Measurements from ENCODE around the gene XPR1. TPM values are rescaled to one million over a fixed set of nuclear protein-coding genes. Genes with fewer than 3 reads are reported as not detected.

The XPR1 gene
- total and polyA plus RNA-seq, 9 donors, result 6.5 to 12.4 (median 9.1) TPM

DNA sequence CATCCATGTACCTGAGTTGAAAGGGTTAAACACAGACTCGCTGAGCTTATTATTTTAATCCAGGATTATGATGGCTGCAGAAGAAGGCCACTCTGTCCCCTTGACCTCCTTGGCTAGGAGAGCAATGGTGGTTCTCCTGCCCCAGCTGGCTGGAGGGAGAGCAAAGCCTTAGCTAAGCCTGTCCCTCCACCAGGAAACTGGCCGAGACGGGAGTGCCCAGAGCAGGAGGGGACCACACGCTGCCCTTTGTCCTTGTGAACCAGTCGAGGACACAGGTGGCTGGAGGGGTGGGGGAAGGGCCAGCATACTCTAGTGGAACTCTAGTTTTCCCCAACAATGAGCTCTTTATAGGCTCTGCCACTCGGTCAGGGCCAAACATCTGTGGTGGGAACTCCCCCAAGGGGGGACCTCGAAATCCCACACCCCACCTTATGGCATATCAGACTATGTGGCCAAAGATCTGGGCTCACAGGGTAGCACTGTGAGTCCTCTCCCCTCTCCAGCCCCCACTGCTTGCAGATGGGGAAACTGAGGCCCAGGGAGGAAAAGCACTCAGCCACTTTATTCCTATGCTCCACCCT is 293.7 kb downstream of the XPR1 start:
- 10% methylated on average over 2 of the region's 7 CpGs for WGBS (ENCODE audit: insufficient coverage)
- Histone ChIP-seq H3K36me3 (ENCODE audit: control insufficient read depth, insufficient read depth, low read length) (peaks cover 25% of the 10 kb centered on the region), H3K4me1 (ENCODE audit: control insufficient read depth, insufficient read depth, low read length) (peaks cover 87% of the 10 kb centered on the region), H3K27ac (ENCODE audit: low read length) (peak overlapping the region; percentile 89), H3K27me3 (ENCODE audit: control insufficient read depth, insufficient read depth, low read length) (no peaks in the 10 kb centered on the region), H3K9me3 (replicated peaks; ENCODE audit: control insufficient read depth, low read depth, low read length) (no peaks in the 10 kb centered on the region), H3K4me3 (ENCODE audit: low read length) (no peak overlapping the region)
- DNase-seq, result peak; percentile 64

DNA sequence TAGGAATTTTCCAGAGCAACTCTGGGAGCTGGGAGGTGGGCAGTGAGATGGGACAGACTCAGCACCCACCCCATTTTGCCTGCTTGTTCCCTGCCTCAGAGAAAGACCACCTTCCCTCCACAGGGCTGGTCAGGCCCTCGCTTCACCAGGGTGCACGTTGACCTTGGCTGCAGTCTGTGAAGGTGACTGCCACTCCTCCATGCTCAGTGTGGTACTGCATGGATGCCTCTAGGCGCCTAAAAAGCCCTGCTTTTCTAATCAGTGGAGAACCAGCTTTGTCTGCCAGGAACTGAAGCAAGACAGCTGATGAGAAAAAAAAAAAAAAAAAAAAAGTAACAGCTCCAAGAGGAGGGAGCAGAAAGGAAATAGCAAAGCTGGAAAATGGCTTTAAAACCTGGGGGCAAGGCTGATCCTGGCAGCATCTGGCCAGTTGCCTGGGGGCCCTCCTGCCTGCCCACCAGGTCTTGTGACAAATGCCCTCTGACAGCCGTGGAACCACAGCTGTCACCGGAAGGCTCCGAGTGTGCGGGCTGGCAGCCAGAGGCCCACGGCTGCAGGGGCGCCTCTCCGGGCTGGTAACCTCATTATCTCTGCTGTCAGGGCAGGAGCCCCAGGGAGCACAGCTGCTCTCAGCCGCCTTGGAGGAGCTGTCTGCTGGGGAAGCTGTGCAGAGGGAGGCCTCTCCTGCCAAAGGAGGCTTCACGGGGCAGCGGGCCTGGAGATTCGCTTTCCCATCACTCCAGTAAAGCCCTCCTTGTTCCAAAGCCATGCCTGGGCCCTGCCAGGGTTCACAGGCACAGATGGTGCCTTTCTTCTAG is 294.6 kb downstream of the XPR1 start:
- Histone ChIP-seq H3K4me1 (ENCODE audit: control insufficient read depth, insufficient read depth, low read length) (peaks cover 96% of the 10 kb centered on the region), H3K9me3 (replicated peaks; ENCODE audit: control insufficient read depth, low read depth, low read length) (no peaks in the 10 kb centered on the region), H3K4me3 (ENCODE audit: low read length) (no peak overlapping the region), H3K36me3 (ENCODE audit: control insufficient read depth, insufficient read depth, low read length) (peaks cover 22% of the 10 kb centered on the region), H3K27ac (ENCODE audit: low read length) (peak overlapping the region; percentile 89), H3K27me3 (ENCODE audit: control insufficient read depth, insufficient read depth, low read length) (no peaks in the 10 kb centered on the region)
- DNase-seq, result peak; percentile 96
- 0% methylated on average over 6 of the region's 14 CpGs for WGBS (ENCODE audit: insufficient coverage)

DNA sequence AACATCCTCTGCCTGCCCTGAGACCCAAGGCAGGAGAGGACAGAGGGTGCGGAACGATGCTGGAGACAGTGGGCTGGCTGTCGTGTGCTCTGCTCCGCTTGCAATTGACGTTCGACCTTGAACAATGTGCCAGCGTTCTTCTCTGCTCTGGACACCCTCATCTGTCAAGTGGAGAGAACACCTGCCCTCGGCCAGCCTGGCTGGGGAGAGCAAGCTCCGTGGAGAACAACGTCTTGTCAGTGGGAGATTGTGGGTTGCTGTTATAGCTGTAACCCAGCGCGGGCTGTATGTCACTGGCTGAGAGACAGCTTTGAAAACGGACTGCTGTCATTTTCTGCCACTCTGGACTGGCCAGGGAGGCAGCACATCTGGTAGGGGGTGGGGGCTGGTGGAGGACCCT is 295.5 kb downstream of the XPR1 start:
- no peaks in the 10 kb centered on the region for H3K27me3 ChIP-seq (ENCODE audit: control insufficient read depth, insufficient read depth, low read length)
- H3K36me3 ChIP-seq (ENCODE audit: control insufficient read depth, insufficient read depth, low read length), result peaks cover 14% of the 10 kb centered on the region
- peaks cover 94% of the 10 kb centered on the region for H3K4me1 ChIP-seq (ENCODE audit: control insufficient read depth, insufficient read depth, low read length)
- H3K9me3 ChIP-seq (replicated peaks; ENCODE audit: control insufficient read depth, low read depth, low read length), result no peaks in the 10 kb centered on the region
- 31% methylated on average over 12 of the region's 13 CpGs for WGBS (ENCODE audit: insufficient coverage)
- H3K4me3 ChIP-seq (ENCODE audit: low read length), result no peak overlapping the region
- peak overlapping the region; percentile 89 for H3K27ac ChIP-seq (ENCODE audit: low read length)
- peak; percentile 46 for DNase-seq

DNA sequence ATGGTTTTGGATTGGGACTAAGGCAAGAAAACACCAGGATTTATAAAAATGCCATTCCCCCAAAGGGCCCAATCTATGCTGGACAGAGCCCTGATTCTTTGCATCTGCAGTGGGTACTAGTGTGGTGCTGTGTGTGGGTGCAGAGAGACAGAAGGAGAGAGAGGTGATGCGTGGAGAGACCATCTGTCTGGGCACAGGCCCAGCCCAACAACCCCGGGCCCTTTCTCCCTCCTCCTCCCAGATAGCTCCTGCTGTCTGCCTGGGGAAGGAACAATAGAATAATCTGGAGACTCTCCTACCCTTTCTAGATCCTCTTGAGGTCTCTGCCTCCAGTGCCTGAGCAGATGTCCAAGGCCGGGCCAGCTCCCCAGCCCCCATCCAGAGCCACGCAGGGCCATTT is 296.0 kb downstream of the XPR1 start:
- Histone ChIP-seq H3K4me1 (ENCODE audit: control insufficient read depth, insufficient read depth, low read length) (peaks cover 90% of the 10 kb centered on the region), H3K4me3 (ENCODE audit: low read length) (no peak overlapping the region), H3K9me3 (replicated peaks; ENCODE audit: control insufficient read depth, low read depth, low read length) (no peaks in the 10 kb centered on the region), H3K36me3 (ENCODE audit: control insufficient read depth, insufficient read depth, low read length) (peaks cover 15% of the 10 kb centered on the region), H3K27ac (ENCODE audit: low read length) (peak overlapping the region; percentile 89), H3K27me3 (ENCODE audit: control insufficient read depth, insufficient read depth, low read length) (no peaks in the 10 kb centered on the region)
- DNase-seq, result peak; percentile 72
- 20% methylated on average over 1 of the region's 4 CpGs for WGBS (ENCODE audit: insufficient coverage)

DNA sequence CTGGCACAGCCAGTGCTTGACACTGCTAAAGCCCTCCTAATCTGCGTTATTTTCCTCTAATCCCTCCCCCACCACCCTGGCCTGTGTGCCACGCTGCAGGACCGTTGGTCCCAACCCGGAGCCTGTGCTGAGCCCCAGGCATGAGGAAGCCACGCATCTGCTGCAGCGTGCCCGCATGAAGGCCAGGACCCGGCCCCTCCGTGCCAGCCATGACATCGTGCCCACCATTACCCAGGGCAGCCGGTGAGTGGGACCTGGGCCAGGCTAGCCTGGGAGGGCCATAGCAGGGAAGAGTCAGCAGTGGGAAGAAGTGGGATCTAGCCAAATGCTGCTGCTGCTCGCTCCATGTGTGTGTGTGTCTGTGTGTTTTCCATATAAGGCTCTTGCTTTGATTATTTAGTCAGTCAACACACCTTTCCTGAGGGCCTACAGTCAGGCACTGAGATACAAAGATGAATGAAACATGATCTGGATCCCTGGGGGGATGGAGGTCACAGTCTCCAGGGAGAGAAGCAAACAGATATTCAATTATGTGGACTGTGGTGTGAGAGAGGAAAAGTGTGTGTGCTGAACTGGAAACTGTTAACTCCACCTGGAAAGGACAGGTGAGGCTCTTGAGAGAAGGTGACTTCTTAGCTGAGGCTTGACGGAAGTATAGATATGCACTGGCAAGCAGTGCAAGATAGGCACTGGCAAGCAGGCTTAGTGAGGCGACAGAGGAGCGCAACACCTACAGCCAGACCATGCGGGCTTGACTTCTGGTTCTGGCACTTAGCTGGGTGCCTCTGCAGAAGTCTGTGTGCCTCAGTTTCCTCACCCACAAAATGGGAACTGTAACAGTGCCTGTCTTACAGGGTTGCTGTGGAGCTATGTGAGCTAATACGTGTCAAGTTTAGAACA is 296.8 kb downstream of the XPR1 start:
- DNase-seq, result peak; percentile 66
- H3K9me3 ChIP-seq (replicated peaks; ENCODE audit: control insufficient read depth, low read depth, low read length), result no peaks in the 10 kb centered on the region
- no peaks in the 10 kb centered on the region for H3K27me3 ChIP-seq (ENCODE audit: control insufficient read depth, insufficient read depth, low read length)
- H3K36me3 ChIP-seq (ENCODE audit: control insufficient read depth, insufficient read depth, low read length), result peaks cover 22% of the 10 kb centered on the region
- no peak overlapping the region for H3K4me3 ChIP-seq (ENCODE audit: low read length)
- H3K27ac ChIP-seq (ENCODE audit: low read length), result peak overlapping the region; percentile 89
- 47% methylated on average over 13 of the region's 17 CpGs for WGBS (ENCODE audit: insufficient coverage)
- H3K4me1 ChIP-seq (ENCODE audit: control insufficient read depth, insufficient read depth, low read length), result peaks cover 82% of the 10 kb centered on the region

DNA sequence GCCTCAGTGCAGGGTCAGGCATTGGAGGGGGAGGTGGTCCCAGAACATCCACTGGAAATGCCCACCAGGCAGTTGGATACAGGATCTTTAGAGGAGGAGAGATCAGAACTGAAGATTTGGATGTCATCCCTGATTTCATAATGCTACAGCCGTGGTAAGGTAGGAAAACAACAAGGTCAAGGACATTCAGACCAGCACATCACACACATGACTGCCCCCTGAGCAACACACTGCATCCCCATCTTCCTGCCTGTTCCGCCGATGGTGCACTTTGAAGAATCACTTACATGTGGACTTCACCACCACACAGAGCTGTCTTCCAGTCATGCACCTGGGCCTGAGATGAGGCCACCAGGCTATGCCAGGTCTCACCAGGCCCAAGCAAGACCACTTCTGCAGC is 297.6 kb downstream of the XPR1 start:
- H3K4me1 ChIP-seq (ENCODE audit: control insufficient read depth, insufficient read depth, low read length), result peaks cover 74% of the 10 kb centered on the region
- no peak for DNase-seq
- WGBS (ENCODE audit: insufficient coverage), result 94% methylated on average over 2 of the region's 3 CpGs
- no peak overlapping the region for H3K4me3 ChIP-seq (ENCODE audit: low read length)
- H3K9me3 ChIP-seq (replicated peaks; ENCODE audit: control insufficient read depth, low read depth, low read length), result no peaks in the 10 kb centered on the region
- H3K27me3 ChIP-seq (ENCODE audit: control insufficient read depth, insufficient read depth, low read length), result no peaks in the 10 kb centered on the region
- peaks cover 24% of the 10 kb centered on the region for H3K36me3 ChIP-seq (ENCODE audit: control insufficient read depth, insufficient read depth, low read length)
- H3K27ac ChIP-seq (ENCODE audit: low read length), result no peak overlapping the region

DNA sequence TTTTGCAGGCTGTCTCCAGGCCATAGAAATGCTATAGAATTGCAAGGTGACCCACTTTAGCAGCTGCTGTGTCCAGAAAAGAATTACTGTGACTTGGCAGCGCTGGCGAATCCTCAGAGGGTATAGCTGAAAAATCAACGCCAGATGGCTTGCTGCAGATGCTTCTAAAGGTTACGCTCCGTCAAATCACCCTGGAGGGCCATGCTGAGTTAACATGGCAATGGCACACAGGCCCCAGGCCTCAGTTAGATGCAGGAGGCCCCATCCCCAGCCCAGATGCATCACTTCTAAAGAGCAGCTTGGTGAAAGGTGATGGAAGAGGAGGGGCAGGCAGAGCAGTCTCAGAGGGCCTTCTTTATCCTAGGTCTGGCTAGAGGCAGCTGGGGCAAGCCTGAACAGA is 298.9 kb downstream of the XPR1 start:
- H3K4me3 ChIP-seq (ENCODE audit: low read length), result no peak overlapping the region
- 36% methylated on average over 5 of the region's 5 CpGs for WGBS (ENCODE audit: insufficient coverage)
- no peaks in the 10 kb centered on the region for H3K9me3 ChIP-seq (replicated peaks; ENCODE audit: control insufficient read depth, low read depth, low read length)
- H3K4me1 ChIP-seq (ENCODE audit: control insufficient read depth, insufficient read depth, low read length), result peaks cover 62% of the 10 kb centered on the region
- H3K36me3 ChIP-seq (ENCODE audit: control insufficient read depth, insufficient read depth, low read length), result peaks cover 35% of the 10 kb centered on the region
- DNase-seq, result peak; percentile 65
- no peaks in the 10 kb centered on the region for H3K27me3 ChIP-seq (ENCODE audit: control insufficient read depth, insufficient read depth, low read length)
- no peak overlapping the region for H3K27ac ChIP-seq (ENCODE audit: low read length)

DNA sequence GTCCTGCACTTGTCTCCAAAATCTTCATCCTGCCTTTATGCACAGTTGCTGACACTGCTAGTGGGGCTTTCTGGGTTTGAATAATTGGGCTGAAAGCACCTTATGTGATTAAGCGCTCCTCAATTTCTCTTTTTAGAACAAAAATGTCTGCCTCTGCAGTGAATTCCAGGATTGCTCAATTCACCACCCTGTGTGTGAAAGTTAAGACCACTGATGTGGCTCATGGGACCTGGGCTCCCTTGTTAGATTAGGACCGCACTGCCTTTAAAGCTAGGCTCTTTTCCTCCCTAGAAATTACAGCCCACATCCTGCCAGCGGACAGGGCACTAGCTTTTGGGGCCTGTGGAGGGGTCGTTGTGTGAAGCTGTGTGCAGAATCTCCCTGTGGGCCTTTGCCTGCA is 299.7 kb downstream of the XPR1 start:
- 100% methylated on average over 1 of the region's 4 CpGs for WGBS (ENCODE audit: insufficient coverage)
- no peak for DNase-seq
- H3K9me3 ChIP-seq (replicated peaks; ENCODE audit: control insufficient read depth, low read depth, low read length), result no peaks in the 10 kb centered on the region
- H3K36me3 ChIP-seq (ENCODE audit: control insufficient read depth, insufficient read depth, low read length), result peaks cover 44% of the 10 kb centered on the region
- no peak overlapping the region for H3K27ac ChIP-seq (ENCODE audit: low read length)
- H3K27me3 ChIP-seq (ENCODE audit: control insufficient read depth, insufficient read depth, low read length), result no peaks in the 10 kb centered on the region
- no peak overlapping the region for H3K4me3 ChIP-seq (ENCODE audit: low read length)
- H3K4me1 ChIP-seq (ENCODE audit: control insufficient read depth, insufficient read depth, low read length), result peaks cover 54% of the 10 kb centered on the region

DNA sequence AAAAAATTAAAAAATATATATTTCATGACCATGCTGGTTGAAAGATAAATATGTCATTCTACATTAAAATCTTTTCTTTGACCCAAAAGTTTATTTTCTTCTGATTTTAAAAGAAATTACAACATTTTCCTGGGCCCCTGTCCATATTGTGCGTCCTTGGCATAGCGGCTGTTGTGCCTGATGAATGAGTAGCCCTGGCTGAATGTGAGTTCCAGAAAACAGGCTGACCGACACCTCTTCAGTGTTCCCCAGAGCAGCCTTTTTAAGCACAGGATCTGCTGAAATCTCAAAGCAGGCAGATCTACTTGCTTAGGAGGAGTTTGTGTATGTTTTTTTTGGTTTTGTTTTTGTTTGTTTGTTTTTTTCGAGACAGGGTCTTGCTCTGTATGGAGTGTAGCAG is 300.6 kb downstream of the XPR1 start:
- no peak overlapping the region for H3K27ac ChIP-seq (ENCODE audit: low read length)
- no peak overlapping the region for H3K4me3 ChIP-seq (ENCODE audit: low read length)
- H3K36me3 ChIP-seq (ENCODE audit: control insufficient read depth, insufficient read depth, low read length), result peaks cover 52% of the 10 kb centered on the region
- H3K27me3 ChIP-seq (ENCODE audit: control insufficient read depth, insufficient read depth, low read length), result no peaks in the 10 kb centered on the region
- no peak for DNase-seq
- H3K9me3 ChIP-seq (replicated peaks; ENCODE audit: control insufficient read depth, low read depth, low read length), result no peaks in the 10 kb centered on the region
- peaks cover 45% of the 10 kb centered on the region for H3K4me1 ChIP-seq (ENCODE audit: control insufficient read depth, insufficient read depth, low read length)
- 89% methylated on average over 2 of the region's 4 CpGs for WGBS (ENCODE audit: insufficient coverage)

DNA sequence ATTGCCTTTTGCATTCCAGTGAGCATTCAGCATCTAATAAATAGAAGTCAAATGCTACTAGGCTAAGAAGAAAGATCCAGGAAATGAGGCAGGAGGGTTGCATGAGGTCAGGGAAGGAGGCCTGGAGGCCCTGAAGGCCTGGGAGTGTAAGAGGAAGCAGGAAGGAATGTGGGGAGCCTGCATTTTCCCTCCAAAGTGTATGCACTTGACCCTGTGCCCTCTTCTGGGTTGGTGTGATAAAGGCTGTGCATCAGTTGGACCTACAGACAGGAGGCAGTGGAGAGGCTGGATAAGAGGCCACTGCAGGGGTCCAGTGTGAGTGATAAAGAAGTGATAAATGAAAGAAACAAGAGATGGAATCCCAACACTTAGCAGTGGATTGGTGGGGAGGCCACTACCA is 301.3 kb downstream of the XPR1 start:
- Histone ChIP-seq H3K27me3 (ENCODE audit: control insufficient read depth, insufficient read depth, low read length) (no peaks in the 10 kb centered on the region), H3K36me3 (ENCODE audit: control insufficient read depth, insufficient read depth, low read length) (peaks cover 60% of the 10 kb centered on the region), H3K4me3 (ENCODE audit: low read length) (no peak overlapping the region), H3K27ac (ENCODE audit: low read length) (no peak overlapping the region), H3K4me1 (ENCODE audit: control insufficient read depth, insufficient read depth, low read length) (peaks cover 38% of the 10 kb centered on the region), H3K9me3 (replicated peaks; ENCODE audit: control insufficient read depth, low read depth, low read length) (no peaks in the 10 kb centered on the region)
- no peak for DNase-seq
